ENCODE data around the gene MYOT.

DNA sequence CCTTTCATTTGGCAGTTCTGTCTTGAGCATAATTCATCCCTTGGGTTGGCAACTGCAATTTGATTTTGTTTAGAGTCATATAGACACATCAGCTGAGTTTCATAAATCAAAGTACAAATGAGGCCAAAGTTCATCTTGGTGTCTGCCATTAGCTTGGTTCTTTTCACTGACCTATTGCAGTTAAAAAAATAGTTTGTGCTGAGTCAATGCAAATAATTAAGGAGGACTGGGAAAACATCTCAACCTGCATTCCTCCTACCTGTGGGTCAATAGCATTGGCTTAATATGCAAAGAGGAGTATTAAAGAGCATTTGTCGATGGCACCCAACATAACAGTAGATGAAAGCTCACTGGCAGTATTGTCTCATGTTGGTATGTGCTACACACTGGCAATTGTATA lies 23.2 kb downstream of the MYOT start:
- TF ChIP-seq EZH2phosphoT487 (IDR thresholded peaks at IDR 0.05; ENCODE audit: borderline replicate concordance, low read length), result no peak
- TF ChIP-seq CTCF (IDR thresholded peaks at IDR 0.05; ENCODE audit: low read depth, low read length, poor library complexity, severe bottlenecking), result no peak

All from DOHH2 (cell line).